ENCODE results near the gene TTC27.
"Not testable (repeated sequence)": the region's sequence is repeated elsewhere in the genome, so short reads cannot be mapped to it uniquely, and the experiment has no call there.

Gene TTC27

GRCh38 chr2:32720771-32721170, 92.9 kb downstream of the TTC27 start:
- DNase-seq = no peak

DNA sequence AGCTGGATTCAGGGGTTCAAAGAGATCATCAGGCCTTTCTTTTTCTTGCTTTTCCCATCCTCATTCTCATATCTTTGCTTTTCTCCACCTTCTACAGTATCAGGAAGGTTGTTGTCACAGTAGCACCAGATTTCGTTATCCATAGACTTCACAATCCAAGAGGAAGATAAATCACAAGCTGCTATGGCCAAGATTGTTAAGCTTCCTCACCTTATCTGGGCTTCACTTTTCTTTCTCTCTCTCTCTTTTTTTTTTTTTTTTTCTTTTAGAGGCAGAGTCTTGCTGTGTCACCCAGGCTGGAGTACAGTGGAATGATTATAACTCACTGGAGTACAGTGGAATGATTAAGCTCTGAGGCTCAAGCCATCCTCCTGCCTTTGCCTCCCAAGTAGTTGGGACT, 93.5 kb downstream of the TTC27 start:
- DNase-seq = no peak

- DNase-seq = no peak
These were observed 95.7 kb downstream of the TTC27 start for GRCh38 chr2:32723467-32724079.

DNA sequence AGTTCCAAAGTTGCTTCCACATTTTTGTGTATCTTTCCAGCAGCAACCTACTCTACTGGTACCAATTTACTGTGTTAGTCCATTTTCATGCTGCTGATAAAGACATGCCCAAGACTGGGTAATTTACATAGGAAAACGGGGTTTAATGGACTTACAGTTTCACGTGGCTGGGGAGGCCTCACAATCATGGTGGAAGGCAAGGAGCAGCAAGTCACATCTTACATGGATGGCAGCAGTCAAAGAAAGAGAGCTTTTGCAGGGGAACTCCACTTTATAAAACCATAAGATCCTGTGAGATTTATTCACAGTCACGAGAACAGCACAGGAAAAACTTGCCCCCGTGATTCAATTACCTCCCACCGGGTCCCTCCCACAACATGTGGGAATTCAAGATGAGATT, 98.8 kb downstream of the TTC27 start:
- DNase-seq = not testable (repeated sequence)

- no peak for DNase-seq
These were observed 99.3 kb downstream of the TTC27 start for GRCh38 chr2:32727157-32727556.

- DNase-seq = not testable (repeated sequence)
These were observed 103.1 kb downstream of the TTC27 start for GRCh38 chr2:32730958-32731357.

DNA sequence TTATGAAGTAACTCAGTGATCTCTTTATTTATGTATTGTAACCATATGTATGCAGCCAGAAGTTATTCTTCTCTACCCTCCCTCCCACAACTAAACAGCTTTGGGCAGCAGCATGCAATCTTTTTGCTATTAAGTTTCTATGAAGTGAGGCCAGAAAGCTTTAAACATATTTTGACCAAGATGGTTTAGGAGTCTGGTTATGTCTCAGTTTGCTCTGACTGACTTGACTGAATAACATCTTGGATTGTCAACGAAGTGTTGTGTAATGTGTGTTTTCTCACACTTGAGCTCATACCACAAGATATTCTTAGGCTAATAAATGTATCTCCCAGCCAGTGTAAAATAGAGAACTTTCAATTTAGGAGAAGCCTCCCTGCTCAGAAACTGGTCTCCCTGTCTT, 104.3 kb downstream of the TTC27 start:
- no peak for DNase-seq

DNA sequence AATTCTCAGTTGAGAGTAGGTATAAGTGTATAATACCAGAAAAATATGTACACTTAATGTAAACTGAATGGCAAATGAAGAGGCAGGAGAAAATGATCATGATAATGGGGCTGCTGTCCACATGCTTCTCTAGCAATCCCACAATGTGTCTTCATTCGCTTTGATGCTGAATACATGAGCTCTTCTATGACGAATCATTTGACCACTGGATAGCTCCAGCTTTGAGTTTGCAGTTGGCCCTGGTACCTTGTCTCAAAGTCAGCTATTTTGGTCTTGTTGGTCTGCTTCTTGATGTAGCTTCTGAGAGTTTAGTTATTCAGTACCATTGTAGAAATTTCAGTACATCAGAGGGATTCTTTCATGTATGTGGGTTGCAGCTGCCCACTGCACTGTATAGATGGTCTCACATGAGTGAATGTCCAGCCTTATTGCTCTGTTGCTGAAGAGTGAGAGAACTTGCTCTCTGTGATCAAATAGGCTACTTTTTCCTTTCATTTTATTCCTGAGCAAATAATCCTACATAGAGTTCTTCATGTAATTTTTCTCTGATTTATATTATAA, 105.1 kb downstream of the TTC27 start:
- DNase-seq = no peak

GRCh38 chr2:32735348-32735747, 107.5 kb downstream of the TTC27 start:
- DNase-seq = no peak

DNA sequence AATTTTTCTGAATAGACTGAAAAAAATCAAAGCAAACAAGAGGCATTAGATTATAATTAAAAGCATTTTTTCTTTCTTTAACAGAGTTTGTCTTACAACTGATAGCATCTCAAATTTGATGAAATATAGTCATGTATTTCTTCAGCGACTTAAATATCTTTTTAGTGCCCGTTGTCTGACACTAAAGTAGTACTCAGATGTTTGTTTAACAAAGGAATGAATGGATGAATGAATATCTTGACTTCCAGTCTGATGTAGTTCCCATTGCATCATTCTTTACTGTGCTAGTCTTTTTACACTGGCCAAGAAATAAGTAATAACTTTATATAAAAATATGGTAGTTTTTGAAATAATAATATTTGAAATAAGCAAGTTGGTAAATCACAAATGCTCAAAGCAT, 111.1 kb downstream of the TTC27 start:
- no peak for DNase-seq

- DNase-seq = no peak
These were observed 111.8 kb downstream of the TTC27 start for GRCh38 chr2:32739664-32740063.

- DNase-seq = no peak
These were observed 113.7 kb downstream of the TTC27 start for GRCh38 chr2:32741575-32741974.

DNA sequence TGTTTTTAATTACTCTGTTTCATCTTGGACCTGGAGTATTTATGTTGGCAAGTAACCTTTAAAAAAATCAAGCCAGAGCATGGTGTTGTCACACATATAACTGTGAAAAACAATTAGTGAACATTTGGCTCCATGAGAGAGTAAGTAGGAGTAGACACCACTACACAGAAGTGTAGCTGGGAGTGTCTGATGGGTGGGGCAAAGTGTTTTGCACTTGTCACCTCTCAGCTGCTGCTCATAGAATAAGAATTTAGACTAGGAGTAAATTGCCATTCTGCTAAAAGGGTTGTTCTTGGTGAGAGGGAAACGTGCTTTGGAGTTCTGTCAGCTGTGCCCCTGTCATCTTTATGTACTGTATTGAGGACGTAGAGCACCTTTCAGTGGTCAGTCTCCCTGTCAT, 114.5 kb downstream of the TTC27 start:
- no peak for DNase-seq

- no peak for DNase-seq
These were observed 115.8 kb downstream of the TTC27 start for GRCh38 chr2:32743480-32744236.

GRCh38 chr2:32745191-32745590, 117.3 kb downstream of the TTC27 start:
- no peak for DNase-seq

- no peak for DNase-seq
These were observed 117.8 kb downstream of the TTC27 start for GRCh38 chr2:32745675-32746074.

GRCh38 chr2:32746669-32747068, 118.8 kb downstream of the TTC27 start:
- DNase-seq = no peak

DNA sequence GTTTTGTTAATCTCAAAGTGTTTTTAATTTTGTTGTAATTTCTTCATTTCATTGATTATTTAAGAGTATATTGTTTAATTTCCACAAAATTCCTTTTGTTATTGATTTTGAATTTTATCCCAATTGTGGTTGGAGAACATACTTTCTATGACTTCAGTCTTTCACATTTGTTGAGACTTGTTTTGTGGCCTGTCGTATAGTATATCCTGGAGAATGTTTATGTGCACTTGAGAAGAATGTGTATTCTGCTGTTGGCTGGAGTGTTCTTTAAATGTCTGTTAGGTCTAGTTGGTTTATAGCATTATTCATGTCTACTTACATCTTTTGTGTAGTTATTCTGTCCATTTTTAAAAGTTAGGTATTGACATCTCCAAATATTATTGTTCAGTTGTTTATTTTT, 120.3 kb downstream of the TTC27 start:
- DNase-seq = no peak

GRCh38 chr2:32750880-32751279, 123.0 kb downstream of the TTC27 start:
- no peak for DNase-seq

DNA sequence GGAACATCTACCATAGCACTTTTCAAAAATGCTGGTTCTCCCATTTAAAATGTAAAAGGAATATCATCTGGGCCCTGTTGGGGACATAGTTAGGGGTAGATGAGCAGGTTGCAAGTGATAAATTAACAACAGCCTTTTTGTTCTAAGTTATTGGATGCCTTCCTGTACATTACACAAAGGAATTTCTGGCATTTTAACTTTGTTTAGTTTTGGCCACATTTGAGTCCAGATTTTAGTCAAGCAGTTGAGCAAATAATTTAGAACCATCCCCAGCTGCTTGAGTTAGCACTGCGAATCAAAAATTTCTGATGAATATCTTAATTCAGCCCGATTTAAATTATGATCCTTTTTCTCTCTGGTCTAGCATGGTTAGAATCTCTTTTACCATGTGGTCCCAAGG, 124.4 kb downstream of the TTC27 start:
- DNase-seq = no peak

DNA sequence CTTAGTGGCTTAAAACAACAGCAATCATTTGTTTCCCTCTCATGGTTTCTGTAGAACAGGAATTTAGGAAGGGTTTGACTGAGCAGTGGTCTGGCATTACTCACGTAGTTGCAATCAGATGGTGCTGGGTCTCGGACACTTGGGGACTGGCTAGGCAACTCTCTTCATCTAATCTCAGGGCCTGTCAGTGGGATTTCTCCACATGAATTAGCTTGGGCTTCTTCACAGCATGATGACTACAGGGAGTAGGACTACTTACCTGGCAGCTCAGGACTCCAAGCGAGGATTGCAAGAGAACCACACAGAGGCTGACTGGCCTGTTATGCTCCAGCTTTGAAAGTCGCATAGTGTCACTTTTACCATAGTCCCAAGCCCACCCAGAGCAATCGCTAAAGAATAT, 125.1 kb downstream of the TTC27 start:
- DNase-seq = no peak

GRCh38 chr2:32754676-32755075, 126.8 kb downstream of the TTC27 start:
- DNase-seq = not testable (repeated sequence)

DNA sequence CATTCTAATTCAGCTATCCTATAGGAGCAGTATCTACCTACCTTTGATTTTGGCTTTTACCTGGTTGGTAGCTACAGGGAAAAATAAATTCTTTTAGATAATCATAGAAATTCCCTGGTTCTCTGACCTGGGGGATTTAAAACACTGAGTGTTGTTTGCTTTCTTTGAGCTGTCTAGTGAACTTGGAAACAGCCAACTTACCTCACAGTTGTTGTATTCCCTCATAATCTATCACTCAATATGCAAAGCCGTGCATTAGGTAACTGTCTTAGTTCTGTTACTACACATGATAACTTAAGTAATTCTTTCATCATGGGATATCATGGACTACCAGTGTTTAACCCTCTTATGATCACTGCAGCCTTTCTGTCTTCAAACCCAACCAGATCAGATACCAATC, 127.8 kb downstream of the TTC27 start:
- no peak for DNase-seq

GRCh38 chr2:32756074-32756727, 128.4 kb downstream of the TTC27 start:
- DNase-seq = no peak
